Stimulated activated CD4-positive, alpha-beta T cell treated with anti-CD3 and anti-CD28 coated beads, Interleukin-2, amount 100 ng/mL, for 48 hours (primary cell): ENCODE results near the gene SLC13A4.
A peak's percentile ranks its signal among the peaks of the same experiment; 100 is the strongest.
"Not testable (repeated sequence)": the region's sequence is repeated elsewhere in the genome, so short reads cannot be mapped to it uniquely, and the experiment has no call there.

Source experiments
- DNase-seq, 2 donors: peaks; one replicate each; pipeline ENCODE4 v3.0.0-alpha.2; 2020

SLC13A4 gene

DNA sequence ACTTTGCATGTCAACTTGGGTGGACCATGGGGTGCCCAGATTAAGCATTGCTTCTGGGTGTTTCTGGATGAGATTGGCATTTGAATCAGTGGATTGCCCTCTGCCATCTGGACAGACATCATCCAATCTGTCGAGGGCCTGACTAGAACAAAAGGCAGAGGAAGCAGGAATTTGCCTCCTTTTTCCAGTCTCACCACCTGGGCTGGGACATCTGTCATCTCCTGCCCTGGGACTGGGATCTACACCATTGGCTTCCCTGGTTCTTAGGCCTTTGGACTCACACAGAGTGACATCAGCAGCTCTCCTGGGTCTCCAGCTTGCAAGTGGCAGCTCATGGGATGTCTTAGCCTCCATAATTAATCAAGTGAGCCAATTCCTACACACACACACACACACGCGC lies 10.3 kb downstream of the SLC13A4 start:
- no peak for DNase-seq

DNA sequence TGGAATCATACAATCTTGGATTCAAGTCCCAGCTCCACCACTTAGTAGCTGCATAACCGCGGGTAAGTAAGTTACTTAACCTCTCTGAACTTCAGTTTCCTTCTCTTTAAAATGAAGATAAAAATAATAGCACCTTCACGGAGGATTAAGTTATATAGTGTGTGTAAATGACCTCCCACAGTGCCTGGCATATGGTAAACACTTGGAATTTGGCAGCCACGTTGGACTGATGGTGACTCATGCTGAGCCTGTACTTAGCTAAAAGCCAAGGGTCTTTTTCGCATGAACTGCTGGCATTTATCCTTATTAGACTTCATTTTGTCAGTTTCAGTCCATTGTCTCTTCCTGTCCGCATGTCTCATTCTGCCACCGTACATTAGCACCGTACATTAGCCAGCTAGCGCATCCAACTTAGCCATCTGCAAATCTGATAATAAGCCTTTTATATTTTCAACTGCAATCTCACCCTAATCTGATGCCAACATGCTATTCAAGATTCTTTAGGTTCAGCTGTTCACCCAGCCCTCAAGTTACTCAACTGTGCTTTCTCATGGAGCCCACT lies 11.2 kb downstream of the SLC13A4 start:
- no peak for DNase-seq

DNA sequence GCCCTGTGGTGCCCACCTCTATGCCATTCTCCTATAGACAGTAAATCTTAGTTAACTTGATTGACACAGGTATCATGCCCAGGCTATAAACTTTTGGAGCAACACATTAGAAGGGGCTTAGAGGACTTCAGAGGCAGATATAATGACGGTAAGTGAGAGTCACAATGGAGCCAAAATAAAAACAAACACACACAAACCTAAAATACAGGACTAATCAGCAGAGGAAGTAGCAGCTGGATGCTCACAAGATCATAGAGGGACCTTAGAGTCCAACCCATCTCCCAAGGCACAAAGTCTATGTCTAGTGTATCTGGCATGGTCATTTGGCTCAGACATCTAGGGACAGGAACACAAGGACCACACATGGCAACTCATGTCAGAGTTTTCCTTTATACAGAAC lies 12.3 kb downstream of the SLC13A4 start:
- DNase-seq: no peak

DNA sequence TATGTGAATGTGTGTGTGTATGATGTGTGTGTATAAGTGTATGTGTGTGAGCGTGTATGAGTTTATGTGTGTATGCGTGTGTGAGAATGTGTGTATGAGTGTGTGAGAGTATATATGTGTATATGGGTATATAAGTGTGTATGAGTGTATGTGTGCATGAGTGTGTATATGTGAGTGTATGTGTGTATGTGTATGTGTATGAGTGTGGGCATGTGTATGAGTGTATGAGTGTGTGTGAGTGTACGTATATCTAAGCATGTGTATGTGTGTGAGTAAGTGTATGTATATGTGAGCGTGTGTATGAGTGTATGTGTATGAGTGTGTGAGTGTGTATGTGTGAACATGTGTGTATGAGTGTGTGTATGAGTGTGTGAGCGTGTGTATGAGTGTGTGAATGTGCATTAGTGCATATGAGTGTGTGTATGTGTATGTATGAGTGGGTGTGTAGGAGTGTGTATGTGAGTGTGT lies 12.9 kb downstream of the SLC13A4 start:
- no peak for DNase-seq

DNA sequence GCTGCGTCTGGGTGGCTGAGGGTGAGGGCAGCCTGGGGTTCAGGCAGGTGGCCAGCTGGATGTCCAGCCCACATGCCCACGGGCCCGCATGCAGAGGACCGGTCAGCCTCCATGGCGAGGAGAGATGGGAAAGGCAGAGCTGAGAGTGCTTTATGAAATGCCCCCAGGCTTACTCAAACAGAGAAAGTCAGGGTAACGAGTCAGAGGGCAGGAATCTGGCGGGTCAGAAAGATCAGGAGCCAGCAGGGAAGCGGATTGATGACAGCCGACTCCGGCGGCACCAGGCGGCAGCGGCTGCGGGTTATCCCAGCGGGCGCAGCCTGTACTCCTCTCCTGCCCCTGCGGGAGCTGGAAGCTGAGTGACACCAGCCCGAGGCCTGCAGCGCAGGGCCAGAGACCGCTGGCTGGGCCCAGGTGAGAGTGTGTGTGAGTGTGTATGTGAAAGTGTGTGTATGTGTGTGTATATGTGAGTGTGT lies 13.4 kb downstream of the SLC13A4 start:
- no peak for DNase-seq

DNA sequence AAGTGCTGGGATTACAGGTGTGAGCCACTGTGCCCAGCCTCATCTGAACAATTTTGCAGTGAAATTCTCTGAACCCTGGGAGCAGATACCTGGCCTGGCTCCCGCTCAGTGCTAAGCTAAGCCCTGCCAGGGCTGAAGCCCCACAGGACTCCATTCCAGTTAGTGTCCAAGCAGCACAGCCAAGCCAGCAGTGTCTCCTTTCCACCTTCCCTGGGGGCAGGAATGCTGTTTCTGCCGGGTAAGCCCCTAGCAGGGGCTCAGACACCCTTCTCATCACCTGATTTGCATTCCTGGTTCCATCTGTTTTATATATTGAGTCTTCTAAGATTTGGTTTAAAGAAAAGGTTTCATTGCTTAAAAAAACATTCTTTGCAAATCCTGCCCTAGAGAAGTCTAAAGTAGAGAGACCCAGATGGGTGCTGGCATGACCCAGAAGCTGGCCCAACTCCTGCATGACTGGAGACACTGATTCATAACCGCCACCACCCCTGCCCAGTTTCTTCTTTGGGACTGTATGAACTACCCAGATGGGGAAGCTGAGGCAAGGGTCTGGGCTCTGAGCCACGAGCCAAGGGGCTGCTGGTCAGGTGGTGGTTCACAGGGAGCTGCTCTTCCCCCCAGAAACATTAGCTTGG lies 14.0 kb downstream of the SLC13A4 start:
- no peak for DNase-seq

DNA sequence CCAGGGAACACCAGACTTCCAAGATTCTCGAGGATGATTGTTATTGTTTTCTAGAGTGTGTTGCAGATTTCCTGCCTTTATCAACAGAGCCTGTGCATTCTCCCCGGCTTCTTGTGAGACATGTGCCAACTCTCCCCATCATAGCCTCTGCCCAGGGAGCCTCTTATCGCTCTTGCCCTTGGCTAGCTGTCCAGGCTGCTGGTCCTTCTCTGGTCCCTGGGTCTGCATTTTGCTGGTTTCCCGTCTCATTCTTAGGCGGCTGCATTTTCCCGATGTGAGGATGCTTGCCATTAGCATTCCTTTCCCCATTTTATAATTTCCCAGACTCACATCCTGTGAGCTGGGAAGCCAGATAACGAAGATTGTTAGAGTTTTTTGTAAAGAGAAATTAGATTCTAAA lies 15.2 kb downstream of the SLC13A4 start:
- no peak for DNase-seq

DNA sequence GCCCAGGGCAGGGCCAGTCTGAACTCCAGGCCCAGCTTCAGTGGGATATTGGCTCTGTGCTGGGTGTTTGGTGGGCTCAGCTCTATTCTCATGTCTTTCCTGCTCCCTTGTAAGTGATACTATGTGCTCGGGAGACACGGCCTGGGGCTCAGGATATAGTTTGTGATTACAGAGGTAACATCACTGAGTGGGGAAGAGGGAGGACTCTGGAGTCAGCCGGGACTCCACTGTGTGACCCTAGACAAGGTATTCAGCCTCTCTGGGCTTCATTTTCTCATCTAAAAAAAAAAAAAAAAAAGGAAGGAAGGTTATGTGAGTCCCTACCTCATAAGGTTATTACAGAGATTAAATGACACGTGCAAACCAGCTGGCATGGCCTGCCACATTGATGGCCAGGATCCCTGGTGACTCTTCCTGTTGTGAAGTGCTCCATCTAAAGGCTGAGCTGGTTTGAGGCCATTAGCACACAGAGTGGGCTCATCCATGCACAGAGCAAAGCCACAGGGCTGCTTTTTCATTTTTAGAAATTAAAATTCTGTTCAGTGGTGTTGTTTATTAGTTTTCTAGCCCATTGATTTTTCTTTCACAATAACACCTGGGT lies 15.7 kb downstream of the SLC13A4 start:
- DNase-seq: no peak

DNA sequence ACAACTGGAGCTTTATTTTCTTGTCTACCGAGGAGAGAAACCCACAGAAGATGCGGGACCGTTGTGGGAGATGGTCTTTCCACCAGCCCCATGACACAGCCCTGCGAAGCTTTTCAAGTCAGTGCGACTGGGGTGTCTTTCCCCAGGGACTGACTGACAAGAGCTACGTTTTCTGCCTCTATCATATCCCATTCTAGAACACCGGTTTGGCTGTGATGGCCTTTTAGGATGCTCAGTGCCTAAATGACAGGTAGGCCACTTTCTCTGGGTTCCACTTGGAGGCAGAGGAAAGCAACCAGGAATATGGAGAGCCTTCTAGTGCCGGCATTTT lies 16.9 kb downstream of the SLC13A4 start:
- DNase-seq: no peak

DNA sequence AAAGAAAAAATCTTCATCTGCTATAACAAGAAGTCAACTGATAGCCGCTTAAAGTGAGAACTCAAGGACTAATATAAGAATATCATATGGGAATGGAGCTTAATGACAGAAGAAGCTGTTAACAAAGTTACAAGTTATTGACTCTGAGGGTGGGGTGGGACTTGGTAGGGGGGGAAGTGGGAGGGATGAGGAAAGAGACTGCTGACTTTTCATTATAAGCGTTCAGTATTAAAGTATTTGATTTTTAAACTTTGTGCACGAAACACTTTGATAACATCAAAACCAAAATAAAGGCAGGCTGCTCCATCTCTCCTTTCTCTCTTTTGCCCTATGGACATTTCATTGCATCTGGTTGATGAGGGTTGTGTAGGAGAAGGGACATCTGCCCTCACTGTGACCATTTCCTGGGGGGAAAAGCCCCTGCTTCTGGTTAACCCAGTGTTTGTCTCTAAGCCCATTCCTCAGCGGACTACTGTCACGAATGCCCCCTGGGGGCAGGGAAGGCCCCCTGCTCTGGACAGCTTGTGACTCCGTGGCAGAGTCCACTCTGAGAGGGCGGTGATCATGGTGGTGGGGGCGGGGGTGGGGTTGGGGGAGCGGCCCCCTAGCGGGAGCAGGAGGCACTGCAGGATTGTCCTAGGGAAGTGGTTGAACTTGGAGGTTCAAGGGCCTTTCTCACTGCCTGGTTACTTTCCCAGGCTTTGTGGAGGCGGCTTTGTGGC lies 17.4 kb downstream of the SLC13A4 start:
- peak; percentile 5 to 20 for DNase-seq

DNA sequence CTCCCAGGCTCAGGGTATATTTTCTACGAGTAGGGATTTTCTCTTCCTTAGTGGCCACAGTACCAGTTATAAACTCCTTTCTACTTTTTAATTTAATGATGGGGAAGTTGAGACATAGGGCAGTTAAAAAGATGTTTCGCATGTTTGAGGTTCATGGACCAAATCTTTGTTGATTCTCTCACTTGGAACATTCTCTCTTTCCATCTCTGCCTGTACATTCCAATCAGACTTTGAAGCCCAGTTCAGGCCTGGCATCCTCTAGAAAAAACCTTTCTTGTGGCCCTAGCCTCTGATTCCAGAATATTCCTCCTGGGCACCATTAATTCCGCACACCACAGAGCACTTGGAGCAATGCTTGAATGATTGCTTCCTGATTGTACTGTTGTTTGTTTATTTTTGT lies 18.5 kb downstream of the SLC13A4 start:
- DNase-seq: no peak

DNA sequence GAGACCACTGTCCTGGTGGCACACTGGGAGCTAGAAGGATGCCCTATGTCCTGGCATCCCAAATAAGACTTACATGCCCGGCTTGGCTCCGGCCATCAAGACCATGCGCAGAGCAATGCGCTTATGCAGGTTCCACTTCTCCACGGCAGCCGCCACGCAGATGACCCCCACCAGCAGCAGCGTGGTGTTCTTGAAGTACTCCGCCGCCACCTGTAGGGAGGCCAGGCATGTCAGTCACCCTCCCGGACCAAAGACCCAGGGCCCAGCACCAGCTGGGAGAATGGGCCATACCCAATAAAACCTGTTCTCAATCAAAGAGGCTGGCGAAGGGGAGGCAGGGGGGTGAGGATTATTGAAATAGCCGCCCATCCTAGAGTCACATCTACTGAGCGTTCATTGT lies 19.9 kb downstream of the SLC13A4 start:
- no peak for DNase-seq

DNA sequence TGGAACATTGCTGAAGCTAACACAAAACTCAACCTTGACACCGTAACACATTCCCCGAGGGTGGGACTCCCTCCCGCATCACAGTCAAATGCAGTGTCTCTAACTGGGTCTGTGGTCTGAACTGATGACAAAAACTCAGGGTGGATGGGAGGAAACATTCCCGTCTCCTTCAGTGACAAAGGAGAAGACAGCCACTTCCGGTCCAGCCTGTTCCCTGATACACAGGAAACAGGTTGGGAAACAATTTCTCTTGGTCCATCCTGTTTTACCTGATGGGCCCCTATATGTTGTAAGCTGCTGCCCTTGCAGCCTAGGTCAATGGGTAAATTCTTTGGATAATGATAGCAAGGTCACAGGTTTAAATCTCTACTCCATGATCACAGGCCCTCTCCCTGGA lies 20.4 kb downstream of the SLC13A4 start:
- no peak for DNase-seq

DNA sequence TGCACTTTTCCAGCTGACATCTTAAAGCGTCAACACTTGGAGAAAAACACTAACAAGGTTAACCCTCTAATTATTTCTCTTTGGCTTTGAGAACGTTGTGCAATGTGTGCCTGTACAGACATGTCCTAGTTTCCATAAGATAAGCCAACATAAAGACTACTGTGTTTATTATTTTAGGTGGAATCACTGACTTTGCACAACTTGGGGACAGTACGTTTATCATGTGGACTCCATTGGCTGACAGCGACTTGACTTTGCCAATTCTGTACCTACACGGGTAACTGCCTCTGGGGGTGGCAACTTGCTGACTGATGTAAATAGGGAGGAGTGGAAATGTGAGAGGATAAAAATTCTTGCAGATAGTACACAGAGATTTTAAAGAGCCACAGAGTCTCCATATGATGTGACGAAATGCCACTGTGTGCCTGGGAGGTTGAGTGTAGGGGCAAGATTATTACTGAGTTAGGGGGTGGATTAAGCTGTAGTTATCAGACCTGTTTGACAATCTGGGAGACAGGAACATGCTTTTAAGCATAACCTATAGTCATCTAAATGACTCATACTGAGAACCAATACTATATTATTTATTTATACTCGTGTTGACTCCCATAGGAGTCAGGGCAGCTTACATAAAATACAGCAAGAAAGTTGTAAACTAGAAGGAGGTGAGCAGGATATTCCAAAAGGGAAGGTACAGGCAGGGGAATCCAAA lies 21.0 kb downstream of the SLC13A4 start:
- no peak for DNase-seq

DNA sequence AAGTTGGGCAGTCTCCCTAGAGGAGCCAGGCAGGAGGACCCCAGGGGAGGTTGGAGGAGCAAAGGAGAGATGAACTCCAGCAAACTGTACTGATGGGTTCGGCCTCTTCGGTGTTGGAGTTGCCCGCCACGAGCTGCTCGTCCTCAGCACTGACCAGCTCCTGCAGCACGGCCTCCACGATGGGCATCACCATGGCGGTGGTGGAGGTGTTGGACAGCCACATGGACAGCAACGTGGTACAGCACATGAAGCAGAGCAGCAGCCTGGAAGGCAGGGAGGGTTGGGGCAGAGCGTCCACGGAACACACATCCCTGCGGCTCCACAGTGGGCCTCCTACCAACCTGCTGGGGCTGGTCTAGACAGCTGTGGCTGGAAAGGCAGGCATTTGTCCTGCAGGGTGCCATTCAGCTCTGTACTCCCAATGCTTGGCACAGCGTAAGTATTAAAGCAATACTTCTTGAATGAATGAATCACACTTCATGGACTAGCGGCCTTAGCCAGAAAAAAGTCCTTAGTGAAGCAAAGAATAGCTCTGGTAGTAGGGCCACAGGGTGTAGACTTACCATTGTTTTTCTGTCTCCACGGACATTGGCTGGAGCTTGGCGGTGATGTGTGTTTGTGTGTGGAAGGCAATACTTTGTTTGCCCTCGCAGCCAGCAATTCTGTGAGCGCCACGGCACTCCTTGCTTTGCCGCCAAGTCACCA lies 21.8 kb downstream of the SLC13A4 start:
- no peak for DNase-seq

DNA sequence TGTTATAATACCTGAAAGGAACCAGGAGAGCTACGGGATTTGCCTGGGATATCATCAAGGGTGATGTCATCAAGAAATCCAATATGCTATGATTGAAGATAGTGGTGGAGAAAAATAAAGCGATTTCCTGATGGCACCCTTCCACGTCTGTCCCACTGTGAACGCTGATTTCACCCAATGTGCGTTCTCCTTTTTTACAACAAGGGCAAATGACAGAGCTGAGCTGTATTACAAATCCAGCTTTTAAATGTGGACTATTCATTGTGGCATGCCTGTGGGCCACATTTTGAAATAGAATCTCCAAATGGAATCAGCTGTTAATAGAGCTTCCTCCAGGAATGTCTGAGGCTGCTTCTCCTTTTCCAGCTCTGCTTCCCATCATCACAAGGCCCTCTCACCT lies 23.3 kb downstream of the SLC13A4 start:
- DNase-seq: no peak

DNA sequence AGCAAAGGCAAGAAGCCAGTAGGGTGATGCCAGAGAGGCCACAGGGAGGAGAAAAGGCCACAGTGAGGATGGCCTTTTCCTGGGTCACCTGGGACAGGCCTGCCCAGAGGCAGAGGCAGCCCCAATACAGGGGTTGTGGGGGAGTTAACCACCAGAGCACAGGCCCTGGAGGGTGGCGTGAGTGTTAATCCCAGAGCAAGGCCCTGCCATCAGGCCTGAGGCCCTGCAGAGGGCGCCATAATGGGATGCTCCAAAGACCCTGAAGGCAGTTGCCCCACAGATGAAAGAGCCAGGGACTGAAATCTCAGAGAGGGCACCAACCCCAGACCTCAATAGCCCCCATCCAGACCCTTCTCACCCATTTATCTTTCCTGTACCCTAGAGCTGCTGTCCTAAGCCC lies 23.9 kb downstream of the SLC13A4 start:
- no peak for DNase-seq

DNA sequence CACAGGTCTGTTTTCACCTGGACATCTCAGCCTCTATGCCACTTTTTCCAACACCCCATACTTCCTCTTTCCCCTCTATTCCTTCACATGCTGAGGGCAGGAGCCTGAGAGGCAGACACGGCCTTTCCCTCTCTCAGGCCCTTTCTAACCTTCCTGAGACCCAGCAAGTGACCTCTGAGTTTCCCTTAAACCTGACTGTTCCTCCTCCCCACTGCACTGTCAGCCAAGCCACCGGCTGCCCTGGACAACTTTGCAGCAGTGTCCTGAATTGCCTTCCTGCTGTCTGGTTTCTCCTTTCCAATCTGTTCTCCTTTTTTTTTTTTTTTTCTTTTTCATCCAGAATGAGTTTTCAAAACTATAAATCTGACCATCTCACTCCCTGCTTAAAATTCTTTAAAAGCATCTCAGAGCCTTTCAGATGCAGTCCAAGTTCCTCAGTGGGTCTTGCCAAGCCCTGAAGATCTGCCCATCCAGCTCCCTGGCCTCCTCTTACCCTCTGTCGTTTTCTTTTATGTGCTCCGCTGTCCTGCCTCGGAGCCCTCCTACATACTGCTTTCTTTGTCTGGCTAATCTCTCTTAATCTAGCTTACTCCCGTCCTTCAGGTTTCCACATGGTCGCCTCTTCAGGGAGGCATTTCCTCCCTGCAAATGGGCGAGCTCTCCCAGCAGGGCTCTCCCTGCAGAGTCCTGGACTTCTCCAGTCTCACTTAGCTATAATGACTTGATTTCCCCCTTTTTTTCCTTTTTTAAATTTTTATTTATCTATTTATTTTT lies 30.5 kb downstream of the SLC13A4 start:
- DNase-seq: no peak

DNA sequence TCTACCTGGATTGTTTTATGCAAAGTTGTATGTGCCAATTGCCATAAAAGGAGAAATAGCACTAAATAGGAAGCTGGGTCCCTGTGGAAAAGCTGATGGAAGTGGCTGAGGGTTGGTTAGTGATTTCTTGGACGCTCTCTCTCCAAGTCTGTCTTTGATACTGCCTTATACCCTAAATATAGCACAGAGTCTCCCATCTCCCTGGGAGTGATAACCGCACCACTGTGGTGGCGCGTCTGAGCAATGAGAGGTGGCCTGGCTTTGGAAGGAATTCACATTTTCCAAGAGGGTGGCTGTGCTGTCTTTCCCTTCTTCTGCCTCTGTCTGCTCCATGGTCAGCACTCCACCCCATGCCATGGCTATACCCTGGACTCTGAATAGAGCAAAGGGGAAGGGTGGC lies 34.4 kb downstream of the SLC13A4 start:
- no peak for DNase-seq

DNA sequence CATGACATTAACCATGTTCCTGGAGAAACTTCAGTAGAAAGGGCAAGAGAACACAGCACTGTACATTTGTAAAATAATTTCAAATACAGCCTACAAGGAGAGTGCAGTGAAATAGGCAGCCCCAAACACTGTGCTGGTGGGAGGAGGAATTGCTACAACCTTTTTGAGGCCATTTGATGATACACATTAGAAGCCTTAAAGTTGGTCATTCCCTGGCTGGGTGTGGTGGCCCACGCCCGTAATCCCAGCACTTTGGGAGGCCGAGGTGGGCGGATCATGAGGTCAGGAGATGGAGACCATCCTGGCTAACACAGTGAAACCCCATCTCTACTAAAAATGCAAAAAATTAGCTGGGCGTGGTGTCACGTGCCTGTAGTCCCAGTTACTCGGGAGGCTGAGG lies 35.4 kb downstream of the SLC13A4 start:
- DNase-seq: not testable (repeated sequence)

DNA sequence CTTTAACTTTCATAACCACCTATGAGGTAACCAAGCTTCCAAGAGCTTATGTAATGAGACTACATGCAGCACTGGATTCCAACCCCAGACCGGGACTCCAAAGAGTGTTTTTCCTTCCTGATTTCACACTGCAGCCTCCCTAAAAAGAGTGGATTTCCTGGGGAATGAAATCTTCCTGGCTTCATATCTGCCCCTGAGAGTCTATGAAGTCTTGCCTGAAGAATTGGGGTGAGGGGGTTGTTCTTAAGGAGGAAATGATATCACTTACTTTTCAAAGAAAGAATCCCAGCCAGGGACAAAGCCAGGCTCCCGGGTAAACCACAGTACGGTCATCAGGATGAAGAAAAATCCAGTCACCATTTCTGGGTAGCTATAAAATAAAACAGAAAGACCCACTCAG lies 35.9 kb downstream of the SLC13A4 start:
- DNase-seq: no peak

DNA sequence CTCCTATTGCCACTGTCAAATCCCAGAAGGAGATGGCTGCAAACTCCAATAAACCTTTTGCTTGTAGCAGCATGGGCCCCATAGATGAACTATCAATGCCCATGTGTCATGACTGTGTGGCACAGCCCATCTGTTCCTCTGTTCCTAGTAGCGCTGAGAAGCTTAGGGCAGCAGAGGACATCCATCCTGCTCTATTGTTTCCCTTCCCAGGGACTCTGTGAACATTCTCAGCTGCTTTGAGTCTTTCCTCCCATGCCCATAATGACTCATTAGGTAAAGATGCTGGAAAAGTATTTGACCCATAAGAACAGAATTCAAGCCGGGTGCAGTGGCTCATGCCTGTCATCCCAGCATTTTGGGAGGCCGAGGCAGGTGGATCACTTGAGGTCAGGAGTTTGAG lies 37.4 kb downstream of the SLC13A4 start:
- DNase-seq: no peak
